GM21576 (cell line): ENCODE measurements around the gene CRYGC.

Source experiments
- ATAC-seq: cut with Tn5 transposase; IDR thresholded peaks from one replicate; pipeline ENCODE4 v1.9.1; 2021; ENCODE audit warnings: mild to moderate bottlenecking, moderate library complexity; ENCODE audit not compliant: unreplicated experiment

CRYGC gene

DNA sequence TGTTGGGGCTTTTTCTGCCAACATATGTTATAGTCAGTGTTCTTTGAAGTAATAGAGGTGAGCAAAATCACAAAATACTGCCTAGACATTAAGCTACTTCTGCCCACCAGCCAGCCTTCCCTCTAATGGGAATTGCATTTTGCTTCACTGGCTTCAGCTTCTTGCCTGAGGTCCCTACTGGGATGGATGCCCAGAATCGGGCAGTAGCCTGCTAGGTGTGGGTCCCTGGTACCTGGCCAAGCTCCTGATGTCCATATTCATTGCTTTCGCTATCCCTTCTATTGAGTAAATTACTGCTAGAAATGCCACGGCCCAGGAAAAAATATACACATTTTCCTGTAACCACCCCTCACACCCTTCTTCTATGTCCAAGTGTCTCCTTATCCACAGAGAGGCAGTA, 32.3 kb downstream of the CRYGC start:
- ATAC-seq: no peak

DNA sequence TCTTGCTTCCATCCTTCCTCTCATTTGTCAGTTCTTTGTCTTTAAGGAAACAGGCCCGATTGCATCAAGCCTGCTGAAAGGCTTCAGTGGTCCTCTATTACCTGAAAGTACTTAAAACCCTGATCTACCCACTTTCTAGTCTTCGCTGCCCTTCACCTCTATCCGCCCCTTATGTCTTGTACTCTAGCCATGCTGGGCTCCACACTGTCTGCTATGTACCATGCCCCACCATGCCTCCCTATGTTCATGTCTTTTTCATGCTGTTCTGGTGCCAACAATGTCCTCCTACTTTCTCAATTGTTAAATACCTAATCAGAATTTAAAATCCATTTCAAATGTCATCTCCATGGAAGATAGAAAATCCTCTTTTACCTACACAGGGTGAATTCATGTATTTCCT, 33.5 kb downstream of the CRYGC start:
- ATAC-seq: no peak

DNA sequence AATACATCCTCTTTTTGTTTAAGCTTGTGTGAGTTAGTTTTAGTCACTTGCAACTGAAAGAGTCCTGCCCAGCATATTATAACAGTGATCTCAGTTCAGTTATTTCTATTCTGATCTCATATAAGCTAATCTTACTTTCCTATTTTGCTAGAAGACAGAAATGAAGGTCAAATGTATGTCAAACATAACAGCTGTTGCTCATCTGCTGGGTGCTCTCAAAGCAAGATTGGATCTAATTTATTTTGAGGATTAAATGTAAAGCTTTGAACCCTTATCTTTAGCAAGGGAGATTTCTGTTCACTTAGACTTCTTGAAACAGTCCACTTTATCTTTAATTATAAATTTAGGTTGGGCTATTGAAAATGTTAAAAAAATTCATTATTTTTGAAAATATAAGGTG, 36.5 kb downstream of the CRYGC start:
- no peak for ATAC-seq

DNA sequence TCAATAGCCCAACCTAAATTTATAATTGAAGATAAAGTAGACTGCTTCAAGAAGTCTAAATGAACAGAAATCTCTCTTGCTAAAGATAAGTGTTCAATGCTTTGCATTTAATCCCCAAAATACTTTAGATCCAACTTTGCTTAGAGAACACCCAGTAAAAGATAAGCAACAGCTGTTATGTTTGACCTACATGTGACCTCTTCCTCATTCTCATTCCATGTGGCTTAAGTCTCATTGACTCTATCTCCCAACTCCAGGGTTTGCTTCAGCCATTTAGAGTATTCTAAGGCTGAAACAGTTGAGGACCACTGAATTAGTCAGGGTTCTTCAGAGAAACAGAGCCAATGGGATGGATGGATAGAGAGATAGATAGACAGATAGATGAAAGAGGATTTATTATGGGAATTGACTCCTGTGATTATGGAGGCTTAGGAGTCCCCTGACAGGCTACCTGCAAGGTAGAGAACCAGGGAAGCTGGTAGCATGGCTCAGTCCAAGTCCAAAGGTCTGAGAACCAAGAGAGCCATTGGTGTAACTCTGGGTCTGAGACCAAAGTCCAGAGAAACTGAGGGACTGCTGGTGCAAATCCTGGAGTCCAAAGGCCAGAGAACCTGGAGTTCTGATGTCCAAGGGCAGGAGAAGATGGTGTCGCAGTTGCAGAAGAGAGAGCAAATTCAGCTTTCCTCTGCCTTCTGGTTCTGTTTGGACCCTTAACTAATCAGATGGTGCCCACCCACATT, 37.4 kb downstream of the CRYGC start:
- ATAC-seq: no peak

DNA sequence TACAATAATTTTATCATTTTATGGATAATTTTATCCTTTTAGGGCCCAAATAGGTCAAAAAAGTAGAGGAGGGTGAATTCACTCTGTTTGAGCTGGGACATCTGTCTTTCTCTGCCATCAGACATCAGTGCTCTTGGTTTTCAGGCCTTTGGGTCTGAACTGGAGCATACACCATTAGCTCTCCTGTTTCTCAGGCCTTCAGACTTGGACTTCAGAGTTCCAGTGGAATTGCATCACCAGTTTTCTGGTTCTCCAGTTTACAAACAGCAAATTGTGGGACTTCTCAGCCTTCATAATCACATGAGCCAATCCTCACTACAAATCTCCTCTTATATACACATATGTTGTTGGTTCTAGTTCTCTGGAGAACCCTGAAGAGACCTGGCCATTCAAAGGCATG, 39.2 kb downstream of the CRYGC start:
- ATAC-seq: no peak

DNA sequence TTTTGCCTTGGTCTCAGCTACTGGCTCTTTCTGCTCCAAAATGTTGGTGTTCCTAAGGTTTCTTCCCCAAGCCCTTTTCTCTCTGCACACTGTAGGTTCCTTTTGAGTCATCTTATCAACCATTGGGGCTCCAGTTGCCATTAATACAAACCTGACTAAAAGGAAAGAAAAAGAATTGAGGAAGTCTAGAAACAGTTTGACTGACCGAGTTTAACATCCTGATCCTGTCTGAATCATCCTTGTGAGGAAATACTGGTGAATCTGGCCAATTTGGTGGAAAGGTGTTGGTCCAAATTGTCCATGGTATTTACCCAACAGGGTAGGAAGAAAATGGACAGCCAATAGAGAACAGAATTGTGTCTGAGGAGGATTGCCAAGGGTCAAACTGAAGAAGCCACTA, 43.6 kb downstream of the CRYGC start:
- ATAC-seq: no peak

DNA sequence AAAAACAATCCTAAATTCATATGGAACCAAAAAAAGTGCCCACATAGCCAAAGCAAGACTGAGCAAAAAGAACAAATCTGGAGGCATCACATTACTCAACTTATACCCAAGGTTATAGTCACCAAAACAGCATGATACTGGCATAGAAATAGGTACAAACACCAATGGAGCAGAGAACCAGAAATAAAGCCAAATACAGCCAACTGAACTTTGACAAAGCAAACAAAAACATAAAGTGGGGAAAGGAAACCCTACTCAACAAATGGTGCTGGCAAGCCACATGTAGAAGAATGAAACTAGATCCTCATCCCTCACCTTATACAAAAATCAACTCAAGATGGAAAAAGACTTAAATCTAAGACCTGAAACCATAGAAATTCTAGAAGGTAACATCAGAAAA, 45.8 kb downstream of the CRYGC start:
- no peak for ATAC-seq
